ENCODE data around the gene DPP3. TPM values are rescaled to one million over a fixed set of nuclear protein-coding genes. Genes with fewer than 3 reads are reported as not detected.
A peak's percentile ranks its signal among the peaks of the same experiment; 100 is the strongest.

DPP3 gene
- polyA plus RNA-seq, 2 of the 4 experiments (the other 2 are of a cell fraction): 52.2 to 70.5 TPM

DNA sequence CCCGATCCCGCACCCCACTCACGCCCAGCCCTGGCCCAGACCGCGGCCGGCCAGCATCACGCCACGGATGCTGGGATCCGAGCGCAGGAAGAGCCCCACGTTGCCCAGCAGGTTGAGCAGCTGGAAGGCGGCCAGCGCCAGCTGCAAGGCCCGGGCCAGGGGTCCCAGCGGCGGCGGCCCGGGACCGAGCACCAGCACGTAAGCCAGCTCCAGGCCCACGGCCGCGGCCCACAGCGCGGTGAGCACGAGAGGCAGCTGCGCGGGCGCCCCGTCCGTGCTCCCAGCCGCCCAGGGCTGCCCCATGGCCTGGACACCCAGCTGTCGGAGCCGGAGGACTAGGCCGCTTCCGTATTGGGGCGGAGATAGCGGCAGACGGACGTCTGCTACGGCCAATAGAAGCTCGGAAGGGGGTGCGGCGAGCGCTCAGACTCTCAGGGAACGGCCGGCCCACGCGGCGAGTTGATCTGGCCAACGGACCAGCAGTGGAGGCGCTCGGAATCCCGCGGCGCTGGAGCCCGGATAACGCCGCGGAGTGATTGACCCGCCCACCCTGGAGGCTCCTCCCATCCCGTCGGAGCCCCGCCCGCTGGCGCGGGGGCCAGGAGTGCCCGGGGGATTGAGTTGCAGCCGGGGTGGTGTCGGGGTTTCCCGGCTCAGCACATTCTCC, 65.6 kb downstream of the DPP3 start, which contains the start of gene ZDHHC24:
Gene ZDHHC24, minus strand, starts transcription at position 348 of the 667 bp plus-strand sequence. Its CDS starts 45 bp downstream, at position 303.
- H3K9me3 ChIP-seq: no peaks in the 10 kb centered on the region
- POLR2A ChIA-PET: interaction anchor here (0.6 to 2.0 kb wide), 16 partner anchors 10 to 297 kb away, joined by 3 to 13 read pairs (median 5); partner anchors contain the start of genes CTSF, DPP3, PELI3 and RBM14
- WGBS (ENCODE audit: missing lambda C conversion rate): 0% methylated on average over 7 of the region's 71 CpGs
- CTCF ChIA-PET: interaction anchor here (0.8 to 1.8 kb wide), 10 partner anchors 9 to 288 kb away, joined by 3 to 6 read pairs (median 4); partner anchors contain the start of genes CCDC87, CCS, CTSF and MRPL11
- H3K4me2 ChIP-seq: peak within 1 kb of the TSS; percentile 90
- H3K27ac ChIP-seq: peak within 1 kb of the TSS; percentile 85 to 96
- ATAC-seq (peak; percentile 89 to 98), DNase-seq (ENCODE audit: low read depth in 1 of 2, low spot score in 1 of 2) (peak; percentile 97), FAIRE-seq (no peak)
- peaks cover 17% of the 10 kb centered on the region for H3K4me1 ChIP-seq
- peak within 1 kb of the TSS; percentile 85 for H3K4me3 ChIP-seq
- TF ChIP-seq RNF2 (IDR thresholded peaks at IDR 0.05; ENCODE audit: borderline replicate concordance, low read depth) (no peak), HEYL (CRISPR knock-in tag; IDR thresholded peaks at IDR 0.05) (no peak), CEBPB (IDR thresholded peaks at IDR 0.05) (no peak), ZNF302 (CRISPR knock-in tag; IDR thresholded peaks at IDR 0.05) (no peak), PHF8 (IDR thresholded peaks at IDR 0.05; ENCODE audit: borderline replicate concordance, low read depth) (peak; percentile 97), MAZ (IDR thresholded peaks at IDR 0.05; ENCODE audit: borderline replicate concordance, low read depth, low read length) (0 out of 2 replicates have a peak, but pooled peaks have one; percentile 14), CBX2 (IDR thresholded peaks at IDR 0.05; ENCODE audit: borderline replicate concordance, low read depth) (no peak), FOSL2 (IDR thresholded peaks at IDR 0.05) (no peak), FOSL2 (CRISPR knock-in tag; IDR thresholded peaks at IDR 0.05) (no peak), HOXB5 (CRISPR knock-in tag; IDR thresholded peaks at IDR 0.05) (no peak), POLR2A (IDR thresholded peaks at IDR 0.05; ENCODE audit: low read length) (peak; percentile 71), EHMT2 (IDR thresholded peaks at IDR 0.05; ENCODE audit: low read depth) (no peak), NPAS2 (CRISPR knock-in tag; IDR thresholded peaks at IDR 0.05; ENCODE audit: borderline replicate concordance) (no peak), BCL3 (IDR thresholded peaks at IDR 0.05) (0 out of 3 replicates have a peak, but pooled peaks have one; percentile 39), HOXB13 (CRISPR knock-in tag; IDR thresholded peaks at IDR 0.05; ENCODE audit: low read depth) (no peak), EHF (CRISPR knock-in tag; IDR thresholded peaks at IDR 0.05) (no peak), RAD21 (conservative IDR thresholded peaks at IDR 0.05 in 1 of 2, IDR thresholded peaks at IDR 0.05 in 1 of 2) (no peak), SREBF2 (IDR thresholded peaks at IDR 0.05) (no peak), ZFP36 (IDR thresholded peaks at IDR 0.05; ENCODE audit: borderline replicate concordance, partially characterized antibody) (no peak), MYC (IDR thresholded peaks at IDR 0.05; ENCODE audit: borderline replicate concordance, low read length) (peak; percentile 74; the same call in 1 of the 2 replicates), RFX5 (IDR thresholded peaks at IDR 0.05) (no peak), MAFK (IDR thresholded peaks at IDR 0.05; ENCODE audit: partially characterized antibody) (no peak), ATOH8 (CRISPR knock-in tag; IDR thresholded peaks at IDR 0.05; ENCODE audit: low read depth) (no peak), HES2 (IDR thresholded peaks at IDR 0.05) (no peak), RCOR1 (IDR thresholded peaks at IDR 0.05; ENCODE audit: low read depth, low read length) (no peak), POLR2AphosphoS2 (conservative IDR thresholded peaks at IDR 0.05; ENCODE audit: low read length) (no peak), GATA3 (IDR thresholded peaks at IDR 0.05; ENCODE audit: borderline replicate concordance) (no peak)
- TF ChIP-seq, protein P1, sequence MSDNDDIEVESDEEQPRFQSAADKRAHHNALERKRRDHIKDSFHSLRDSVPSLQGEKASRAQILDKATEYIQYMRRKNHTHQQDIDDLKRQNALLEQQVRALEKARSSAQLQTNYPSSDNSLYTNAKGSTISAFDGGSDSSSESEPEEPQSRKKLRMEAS (IDR thresholded peaks at IDR 0.05): no peak; the same call in 1 of the 2 replicates
- TF ChIP-seq, protein P2, sequence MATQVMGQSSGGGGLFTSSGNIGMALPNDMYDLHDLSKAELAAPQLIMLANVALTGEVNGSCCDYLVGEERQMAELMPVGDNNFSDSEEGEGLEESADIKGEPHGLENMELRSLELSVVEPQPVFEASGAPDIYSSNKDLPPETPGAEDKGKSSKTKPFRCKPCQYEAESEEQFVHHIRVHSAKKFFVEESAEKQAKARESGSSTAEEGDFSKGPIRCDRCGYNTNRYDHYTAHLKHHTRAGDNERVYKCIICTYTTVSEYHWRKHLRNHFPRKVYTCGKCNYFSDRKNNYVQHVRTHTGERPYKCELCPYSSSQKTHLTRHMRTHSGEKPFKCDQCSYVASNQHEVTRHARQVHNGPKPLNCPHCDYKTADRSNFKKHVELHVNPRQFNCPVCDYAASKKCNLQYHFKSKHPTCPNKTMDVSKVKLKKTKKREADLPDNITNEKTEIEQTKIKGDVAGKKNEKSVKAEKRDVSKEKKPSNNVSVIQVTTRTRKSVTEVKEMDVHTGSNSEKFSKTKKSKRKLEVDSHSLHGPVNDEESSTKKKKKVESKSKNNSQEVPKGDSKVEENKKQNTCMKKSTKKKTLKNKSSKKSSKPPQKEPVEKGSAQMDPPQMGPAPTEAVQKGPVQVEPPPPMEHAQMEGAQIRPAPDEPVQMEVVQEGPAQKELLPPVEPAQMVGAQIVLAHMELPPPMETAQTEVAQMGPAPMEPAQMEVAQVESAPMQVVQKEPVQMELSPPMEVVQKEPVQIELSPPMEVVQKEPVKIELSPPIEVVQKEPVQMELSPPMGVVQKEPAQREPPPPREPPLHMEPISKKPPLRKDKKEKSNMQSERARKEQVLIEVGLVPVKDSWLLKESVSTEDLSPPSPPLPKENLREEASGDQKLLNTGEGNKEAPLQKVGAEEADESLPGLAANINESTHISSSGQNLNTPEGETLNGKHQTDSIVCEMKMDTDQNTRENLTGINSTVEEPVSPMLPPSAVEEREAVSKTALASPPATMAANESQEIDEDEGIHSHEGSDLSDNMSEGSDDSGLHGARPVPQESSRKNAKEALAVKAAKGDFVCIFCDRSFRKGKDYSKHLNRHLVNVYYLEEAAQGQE (IDR thresholded peaks at IDR 0.05): peak; percentile 43; the same call in 1 of the 2 replicates
- TF ChIP-seq, protein P3, sequence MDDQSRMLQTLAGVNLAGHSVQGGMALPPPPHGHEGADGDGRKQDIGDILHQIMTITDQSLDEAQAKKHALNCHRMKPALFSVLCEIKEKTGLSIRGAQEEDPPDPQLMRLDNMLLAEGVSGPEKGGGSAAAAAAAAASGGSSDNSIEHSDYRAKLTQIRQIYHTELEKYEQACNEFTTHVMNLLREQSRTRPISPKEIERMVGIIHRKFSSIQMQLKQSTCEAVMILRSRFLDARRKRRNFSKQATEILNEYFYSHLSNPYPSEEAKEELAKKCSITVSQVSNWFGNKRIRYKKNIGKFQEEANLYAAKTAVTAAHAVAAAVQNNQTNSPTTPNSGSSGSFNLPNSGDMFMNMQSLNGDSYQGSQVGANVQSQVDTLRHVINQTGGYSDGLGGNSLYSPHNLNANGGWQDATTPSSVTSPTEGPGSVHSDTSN (IDR thresholded peaks at IDR 0.05): peak; percentile 93
- TF ChIP-seq, protein P4, sequence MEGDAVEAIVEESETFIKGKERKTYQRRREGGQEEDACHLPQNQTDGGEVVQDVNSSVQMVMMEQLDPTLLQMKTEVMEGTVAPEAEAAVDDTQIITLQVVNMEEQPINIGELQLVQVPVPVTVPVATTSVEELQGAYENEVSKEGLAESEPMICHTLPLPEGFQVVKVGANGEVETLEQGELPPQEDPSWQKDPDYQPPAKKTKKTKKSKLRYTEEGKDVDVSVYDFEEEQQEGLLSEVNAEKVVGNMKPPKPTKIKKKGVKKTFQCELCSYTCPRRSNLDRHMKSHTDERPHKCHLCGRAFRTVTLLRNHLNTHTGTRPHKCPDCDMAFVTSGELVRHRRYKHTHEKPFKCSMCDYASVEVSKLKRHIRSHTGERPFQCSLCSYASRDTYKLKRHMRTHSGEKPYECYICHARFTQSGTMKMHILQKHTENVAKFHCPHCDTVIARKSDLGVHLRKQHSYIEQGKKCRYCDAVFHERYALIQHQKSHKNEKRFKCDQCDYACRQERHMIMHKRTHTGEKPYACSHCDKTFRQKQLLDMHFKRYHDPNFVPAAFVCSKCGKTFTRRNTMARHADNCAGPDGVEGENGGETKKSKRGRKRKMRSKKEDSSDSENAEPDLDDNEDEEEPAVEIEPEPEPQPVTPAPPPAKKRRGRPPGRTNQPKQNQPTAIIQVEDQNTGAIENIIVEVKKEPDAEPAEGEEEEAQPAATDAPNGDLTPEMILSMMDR (IDR thresholded peaks at IDR 0.05): no peak

Data from A549 (cell line).